ENCODE results near the gene KLRF2.

GRCh38 chr12:9933958-9934357 is 52.7 kb downstream of the KLRF2 start:
- no peak for TF ChIP-seq CTCF (IDR thresholded peaks at IDR 0.05)
- no peak for TF ChIP-seq POLR2A (IDR thresholded peaks at IDR 0.05)

All from lower leg skin (tissue), 3 donors.